Occipital lobe (tissue), 2 donors: Measurements from ENCODE around the gene HSPBAP1. TPM values are rescaled to one million over a fixed set of nuclear protein-coding genes. Genes with fewer than 3 reads are reported as not detected.
"Not testable (repeated sequence)": the region's sequence is repeated elsewhere in the genome, so short reads cannot be mapped to it uniquely, and the experiment has no call there.

Source experiments
- DNase-seq: peaks from one replicate; lab custom pipeline; 2025; lab: John Stamatoyannopoulos, UW
- total RNA-seq: library from RNA; depleted of rRNA; stranded (reverse); fragments of >200 nt; gene quantifications from one replicate; pipeline ENCODE4 v1.2.3, GENCODE V29; 2014

Gene HSPBAP1
- total RNA-seq, 1 donor from 2014 or later = 12.9 TPM

DNA sequence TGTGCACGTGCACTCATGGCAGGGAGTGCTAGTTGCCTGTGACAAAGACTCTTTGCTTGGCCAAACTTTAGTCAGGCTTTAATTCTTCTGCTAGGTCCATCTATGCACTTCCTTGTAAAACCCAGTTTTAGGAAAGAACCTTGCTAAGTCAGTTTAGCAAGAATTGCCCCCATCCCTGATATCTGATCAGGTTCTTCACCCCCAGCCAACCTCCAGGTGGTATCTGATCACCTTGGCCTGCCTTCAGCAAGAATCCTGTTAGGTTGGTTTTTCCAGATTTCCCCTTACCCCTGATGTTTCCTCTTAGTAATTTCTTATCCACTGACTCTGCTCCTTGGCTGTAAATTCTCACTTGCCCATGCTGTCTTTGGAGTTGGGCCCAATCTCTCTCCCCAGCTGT is 8.4 kb downstream of the HSPBAP1 start:
- no peak for DNase-seq

DNA sequence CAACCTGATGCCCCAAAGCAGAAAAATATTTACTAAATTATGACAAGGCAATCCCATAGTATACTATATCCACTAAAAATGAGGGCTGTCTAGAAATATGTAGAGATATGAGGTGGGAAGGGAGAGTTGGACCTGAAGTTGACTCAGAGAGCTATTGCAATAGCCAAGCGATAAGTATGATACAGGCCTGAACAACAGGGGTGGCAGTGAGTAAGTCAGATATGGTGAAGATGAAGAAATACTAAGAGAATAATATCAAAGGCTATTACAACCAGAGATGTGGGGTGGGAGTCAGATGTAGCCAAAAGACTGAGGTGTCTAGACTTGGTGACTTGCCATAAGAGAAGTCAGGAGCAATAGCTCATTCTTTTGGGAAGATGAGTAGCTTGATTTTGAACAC is 9.2 kb downstream of the HSPBAP1 start:
- no peak for DNase-seq

DNA sequence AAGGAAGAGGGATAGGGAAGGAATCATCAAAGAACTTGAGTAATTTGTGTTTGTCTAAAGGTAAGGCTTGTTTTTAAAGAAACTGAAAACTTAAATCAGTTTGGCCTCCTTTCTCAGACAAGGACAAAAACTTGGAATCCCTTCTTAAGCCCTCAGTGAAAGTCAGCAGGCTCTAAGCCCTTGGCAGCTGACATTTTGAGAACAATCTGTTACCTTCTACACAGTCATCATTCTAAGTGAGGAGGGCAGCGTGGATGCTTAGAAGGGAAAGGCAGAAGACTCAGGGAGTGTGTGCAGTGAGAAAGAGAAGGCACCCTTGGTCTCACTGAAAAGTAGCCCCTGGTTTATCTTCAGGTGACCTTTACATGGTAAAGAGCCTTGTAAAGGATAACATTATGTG is 10.8 kb downstream of the HSPBAP1 start:
- no peak for DNase-seq

DNA sequence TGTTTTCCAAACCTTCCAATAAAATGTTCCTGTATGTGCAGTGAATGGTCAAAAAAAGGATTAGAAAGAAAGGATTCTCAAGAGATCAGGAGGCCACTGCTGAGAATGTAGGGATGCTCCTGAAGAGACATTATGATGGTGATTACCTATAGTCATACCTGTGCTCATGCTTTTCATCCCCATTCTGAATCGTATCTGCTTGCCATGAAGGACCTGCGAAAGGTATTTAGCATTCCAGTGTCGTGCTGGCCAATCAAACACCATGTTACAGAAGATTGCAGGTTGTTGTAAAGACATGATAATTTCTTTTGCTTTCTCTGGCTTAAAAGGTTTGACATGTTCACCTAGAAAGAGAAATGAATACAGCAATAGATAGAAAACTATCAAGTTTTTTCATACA is 16.1 kb downstream of the HSPBAP1 start:
- DNase-seq = no peak

DNA sequence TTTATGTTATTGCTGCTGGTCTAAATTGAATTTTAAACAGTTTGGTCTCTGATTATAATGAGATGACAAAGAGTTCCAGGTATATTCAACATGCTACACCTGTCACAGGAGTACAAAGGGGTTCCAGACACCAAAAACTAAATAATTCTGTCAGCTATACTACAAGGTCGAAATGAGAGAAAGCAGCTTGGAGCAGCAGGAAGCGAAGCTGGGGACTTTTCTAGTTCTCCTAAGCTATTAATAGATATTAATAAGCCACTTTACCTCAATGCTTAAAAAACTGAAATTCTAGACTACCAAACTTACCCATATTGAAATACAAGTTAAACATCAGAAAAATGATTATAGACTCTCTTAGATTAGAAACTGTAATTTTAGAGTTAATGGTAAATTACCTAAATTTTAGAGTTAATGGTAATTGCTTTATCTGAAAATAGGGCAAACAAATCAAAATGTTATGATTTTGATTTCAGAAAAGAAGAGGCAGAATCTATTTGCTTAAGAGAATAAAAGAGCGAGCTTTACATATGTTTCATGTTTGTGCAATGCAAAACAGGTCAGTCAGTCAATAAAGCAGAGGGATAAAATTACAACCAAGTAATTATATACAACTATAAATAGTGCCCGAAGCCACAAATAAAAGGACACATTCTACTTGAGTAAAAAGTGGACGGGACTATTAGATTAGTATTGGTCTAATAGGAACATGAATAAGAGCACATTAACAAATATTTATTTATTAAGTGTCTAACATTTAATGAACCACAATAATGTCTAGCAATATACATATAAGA is 16.8 kb downstream of the HSPBAP1 start:
- no peak for DNase-seq

DNA sequence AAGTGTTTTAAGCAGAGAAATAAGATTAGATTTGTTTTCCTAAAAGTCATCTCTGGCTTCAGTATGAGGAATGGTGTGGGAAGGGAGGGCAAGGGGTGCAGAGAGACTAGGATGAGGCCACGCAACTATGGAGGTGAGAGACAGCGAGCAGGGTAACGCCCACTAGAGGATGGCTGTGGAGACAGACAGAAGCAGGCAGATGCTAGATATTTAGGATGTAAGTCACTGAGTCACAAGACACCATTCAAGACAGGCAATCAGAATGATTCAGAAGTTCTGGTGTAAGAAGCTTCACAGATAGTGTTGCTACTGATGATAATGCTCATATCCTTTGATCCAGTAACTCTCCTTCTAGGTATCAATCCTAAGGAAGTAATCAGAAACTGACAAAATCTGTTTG is 19.1 kb downstream of the HSPBAP1 start:
- DNase-seq = no peak

DNA sequence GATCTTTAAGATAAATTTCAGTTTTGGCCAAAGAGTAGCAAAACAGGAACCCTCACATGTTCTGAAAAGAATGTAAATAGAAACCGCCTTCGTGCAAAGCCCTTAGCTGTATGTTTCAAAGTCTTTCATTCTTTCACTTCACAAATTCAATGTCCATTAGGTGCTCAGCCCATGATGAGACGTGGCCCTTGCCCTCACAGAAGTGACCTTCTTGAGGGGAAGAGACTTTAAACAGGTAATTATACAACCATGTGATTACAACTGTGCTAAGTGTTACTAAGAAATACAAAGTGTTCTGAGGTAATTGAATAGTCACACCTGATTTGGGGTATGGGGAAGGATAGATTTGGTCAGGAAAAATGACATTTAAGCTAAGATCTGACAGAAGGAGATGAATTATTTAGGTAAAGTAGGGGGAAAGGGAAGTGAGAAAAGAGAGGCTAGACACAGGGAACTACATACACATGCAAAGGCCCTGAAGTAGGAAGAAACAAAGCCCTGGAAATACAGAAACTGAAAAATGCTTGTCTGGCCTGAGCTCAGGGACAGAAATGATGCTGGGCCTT is 19.6 kb downstream of the HSPBAP1 start:
- no peak for DNase-seq

DNA sequence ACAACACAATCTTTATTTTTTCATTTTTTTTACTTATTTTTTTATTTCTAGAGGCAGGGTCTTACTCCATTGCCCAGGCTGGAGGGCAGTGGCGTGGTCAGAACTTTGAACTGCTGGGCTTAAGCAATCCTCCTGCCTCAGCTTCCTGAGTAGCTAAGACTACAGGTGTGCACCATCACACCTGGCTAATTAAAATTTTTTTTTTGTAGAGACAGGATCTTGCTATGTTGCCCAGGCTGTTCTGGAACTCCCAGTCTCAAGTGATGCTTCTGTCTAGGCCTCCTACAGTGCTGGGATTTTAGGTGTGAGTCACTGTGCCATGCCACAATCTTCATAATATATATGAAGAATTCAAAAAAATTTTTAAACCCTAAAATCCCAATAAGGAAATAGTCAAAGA is 20.8 kb downstream of the HSPBAP1 start:
- no peak for DNase-seq

DNA sequence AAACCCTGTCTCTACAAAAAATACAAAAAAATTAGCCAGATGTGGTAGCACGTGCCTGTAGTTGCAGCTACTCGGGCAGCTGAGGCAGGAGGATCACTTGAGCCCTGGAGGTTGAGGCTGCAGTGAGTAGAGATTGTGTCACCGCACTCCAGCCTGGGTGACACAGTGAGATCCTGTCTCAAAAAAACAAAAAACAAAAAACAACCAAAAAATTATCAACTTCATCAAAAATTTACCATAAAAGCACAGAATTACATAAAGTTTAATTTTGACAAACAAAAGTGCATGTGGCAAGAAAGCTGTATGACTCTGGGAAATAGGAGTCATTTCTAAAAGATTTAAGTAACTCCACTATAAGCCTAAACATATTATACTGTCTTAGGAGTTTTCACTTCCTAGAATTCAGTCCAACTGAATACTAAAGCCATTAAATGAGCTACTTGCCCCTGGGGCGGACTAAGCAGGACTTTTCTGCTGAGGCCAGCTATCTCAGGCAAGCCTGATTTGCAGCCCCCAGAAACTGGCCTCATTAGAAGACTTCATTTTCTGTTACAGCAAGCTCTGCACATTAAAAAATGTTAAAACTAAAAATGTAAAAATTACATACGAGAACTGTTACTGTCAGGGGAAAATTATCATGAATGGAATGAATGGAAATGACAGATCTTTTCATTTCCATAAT is 23.0 kb downstream of the HSPBAP1 start:
- DNase-seq = no peak

DNA sequence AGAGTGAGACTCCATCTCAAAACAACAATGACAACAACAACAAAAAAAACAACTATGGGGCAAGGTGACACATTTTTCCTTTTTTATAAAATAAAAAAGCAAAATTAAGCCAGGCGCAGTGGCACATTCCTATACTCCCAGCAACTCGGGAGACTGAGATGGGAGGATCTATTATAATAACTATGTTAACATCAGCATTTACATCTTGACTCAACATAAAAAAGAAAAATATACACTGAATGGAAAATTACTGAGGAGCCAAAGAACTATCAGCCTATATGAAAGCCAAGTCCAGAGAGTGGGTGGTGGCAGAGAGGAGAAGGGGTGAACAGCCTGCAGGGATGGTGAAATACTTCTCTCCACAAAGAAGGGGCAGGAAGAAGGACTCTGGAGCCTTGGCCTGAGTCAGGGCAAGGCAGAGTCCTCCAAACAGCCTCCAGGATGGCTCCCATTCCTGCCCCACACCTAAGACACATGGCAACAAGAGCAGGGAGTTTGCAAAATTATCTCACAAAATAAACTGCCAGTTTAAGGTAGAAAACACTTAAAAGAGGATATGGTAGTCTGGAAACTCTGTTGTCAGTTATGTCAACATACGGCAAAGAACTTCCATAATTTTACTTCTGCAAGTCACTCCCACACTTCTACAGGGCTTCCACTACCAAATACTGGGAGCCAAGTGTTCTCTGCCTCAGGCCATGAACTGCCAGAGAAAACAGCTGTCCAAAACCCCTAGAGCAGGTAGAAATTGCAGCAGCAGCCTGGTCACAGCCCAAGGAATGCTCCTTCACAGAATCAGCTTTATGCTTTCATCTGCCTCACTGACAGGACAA is 25.9 kb downstream of the HSPBAP1 start:
- DNase-seq = no peak

DNA sequence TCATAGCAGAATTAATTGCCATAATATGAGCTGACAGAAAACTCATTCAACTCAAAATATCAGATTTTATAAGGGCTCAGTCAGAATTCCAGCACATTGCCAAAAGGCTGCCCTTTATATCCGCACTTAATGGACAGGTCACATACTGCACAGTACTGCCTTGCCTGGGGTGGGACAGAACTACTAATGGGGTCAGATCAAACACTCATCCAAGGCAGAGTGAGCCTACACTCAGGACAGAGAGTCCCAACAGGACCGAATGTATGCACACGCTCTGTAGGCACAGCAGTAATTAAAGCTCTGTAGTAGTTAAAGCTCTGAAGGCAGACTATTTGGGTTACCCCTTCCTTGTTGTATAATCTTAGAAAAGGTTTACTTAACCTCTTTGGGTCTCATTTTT is 27.2 kb downstream of the HSPBAP1 start:
- DNase-seq = no peak

DNA sequence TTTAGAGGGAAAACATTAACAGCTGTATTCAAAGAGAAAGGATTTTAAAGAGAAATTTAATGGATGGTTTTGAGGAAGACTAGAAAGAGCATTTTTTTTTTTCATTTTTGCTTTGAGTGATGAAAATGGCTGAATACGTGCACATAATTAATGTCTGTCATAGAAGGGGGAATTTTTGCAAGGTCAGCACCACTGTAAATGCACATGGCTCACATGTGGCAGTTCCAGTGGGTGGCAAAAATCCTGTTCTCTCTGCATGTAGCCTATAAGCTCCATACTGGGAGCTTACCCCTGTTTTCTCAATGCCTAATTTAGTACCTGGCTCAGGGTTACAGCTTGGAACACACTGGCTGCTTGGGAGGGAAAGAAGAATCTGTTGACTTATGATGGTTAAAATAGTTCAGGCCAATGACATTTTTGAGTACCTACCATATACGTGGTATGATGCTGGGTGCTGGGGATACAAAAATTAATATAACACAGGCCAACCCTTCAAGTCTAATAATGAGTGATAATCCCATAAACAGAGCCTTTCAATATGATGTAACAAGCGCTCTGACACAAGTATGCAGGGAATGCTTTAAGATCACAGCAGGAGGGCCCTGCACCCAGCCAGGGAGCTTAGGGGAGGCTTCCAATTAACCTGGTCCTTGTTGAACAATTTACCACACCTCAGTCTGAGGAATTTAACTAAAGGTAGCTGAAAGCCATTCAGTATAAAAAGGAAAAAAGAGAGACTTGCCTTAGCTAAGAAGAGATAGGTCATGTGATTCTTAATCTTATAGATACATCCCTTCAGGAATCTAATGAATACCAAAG is 33.0 kb downstream of the HSPBAP1 start:
- no peak for DNase-seq

DNA sequence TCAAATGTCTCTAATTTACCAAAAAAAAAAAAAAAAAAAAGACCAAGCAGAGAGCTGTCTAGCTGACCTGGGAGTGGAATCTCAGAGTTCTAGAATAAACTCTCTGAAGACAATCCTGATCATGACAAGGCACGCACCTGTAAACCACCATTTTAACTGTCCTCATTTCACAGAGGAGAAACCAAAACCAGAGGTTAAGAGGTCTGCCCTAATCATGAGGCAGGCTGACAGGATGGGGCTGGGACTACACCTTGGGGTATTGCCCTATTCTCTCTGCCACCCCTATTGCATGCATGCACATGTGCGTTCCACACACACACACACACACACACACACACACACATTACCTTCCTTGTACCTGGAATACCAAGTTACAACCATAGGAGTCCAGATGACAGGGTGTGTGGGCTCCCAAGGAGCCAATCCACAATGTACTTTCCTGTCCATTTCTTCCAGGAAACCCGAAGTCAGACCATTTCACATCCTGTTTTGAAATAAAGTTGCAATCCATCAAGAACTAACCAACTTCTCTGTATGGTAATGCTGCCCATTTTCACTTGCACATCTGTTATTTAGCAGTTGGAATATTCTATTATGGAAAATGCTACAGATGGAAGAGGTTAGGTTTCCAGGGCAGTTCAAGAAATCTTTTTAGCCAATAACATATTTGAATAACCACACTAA is 34.6 kb downstream of the HSPBAP1 start:
- DNase-seq = no peak

DNA sequence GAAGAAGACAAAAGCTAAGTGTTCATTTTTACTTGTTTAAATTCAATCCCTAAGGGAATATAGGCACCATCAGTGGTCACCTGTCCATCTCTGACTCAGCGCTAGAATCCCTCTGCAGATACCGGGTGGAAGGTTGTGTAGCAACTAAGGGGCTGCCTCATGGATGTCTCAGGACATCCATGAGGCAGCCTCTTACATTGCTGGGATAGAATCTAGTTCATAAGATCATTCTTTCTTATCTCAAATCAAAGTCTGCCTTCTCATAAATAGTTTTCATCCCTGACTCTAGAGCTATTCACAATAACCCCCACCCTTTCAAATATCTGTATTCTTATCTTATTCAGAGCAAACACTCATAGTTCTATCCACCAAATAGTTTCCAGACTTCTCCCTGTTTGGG is 38.1 kb downstream of the HSPBAP1 start:
- DNase-seq = no peak

DNA sequence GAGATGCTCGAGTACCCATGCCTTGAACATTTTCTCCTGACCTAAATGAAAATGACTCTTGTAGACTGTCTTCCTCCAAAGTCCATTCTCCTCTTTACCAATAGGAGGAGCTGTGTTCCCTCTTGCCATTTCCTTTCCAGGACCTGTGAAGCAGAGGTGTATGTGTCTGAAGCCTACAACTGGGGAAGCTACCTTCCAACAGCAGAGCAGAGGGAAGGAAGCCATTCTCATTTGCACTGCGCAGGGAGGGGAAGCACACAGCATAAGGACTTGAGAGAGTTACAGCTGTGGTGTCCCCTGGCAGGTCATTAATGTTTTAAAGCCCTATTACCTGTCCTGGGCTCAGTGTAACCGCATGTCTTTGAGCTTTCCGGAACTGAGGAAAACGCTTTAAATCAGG is 38.7 kb downstream of the HSPBAP1 start:
- no peak for DNase-seq

DNA sequence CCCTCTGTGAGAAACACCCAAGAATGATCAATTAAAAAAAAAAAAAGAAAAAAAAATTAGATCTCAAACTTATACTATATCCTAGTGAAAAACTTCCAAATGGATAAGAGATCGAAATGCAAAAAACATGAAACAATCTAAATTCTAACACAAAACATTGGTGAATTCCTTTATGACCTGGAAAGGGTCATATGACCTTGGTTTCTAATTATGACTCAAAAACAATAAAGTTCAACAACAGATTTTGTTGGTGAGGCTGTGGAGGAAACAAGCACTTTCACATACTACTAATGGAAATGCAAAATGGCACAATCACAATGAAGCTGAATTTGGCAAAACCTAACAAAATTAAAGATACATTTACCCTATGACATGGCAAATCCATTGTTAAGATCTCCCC is 45.3 kb downstream of the HSPBAP1 start:
- no peak for DNase-seq

DNA sequence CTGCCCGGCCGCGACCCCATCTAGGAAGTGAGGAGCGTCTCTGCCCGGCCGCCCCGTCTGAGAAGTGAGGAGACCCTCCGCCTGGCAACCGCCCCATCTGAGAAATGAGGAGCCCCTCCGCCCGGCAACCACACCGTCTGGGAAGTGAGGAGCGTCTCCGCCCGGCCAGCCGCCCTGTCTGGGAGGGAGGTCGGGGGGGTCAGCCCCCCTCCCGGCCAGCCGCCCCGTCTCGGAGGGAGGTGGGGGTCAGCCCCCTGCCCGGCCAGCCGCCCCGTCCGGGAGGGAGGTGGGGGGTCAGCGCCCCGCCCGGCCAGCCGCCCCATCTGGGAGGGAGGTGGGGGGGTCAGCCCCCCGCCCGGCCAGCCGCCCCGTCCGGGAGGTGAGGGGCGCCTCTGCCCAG is 46.3 kb downstream of the HSPBAP1 start:
- DNase-seq = not testable (repeated sequence)

DNA sequence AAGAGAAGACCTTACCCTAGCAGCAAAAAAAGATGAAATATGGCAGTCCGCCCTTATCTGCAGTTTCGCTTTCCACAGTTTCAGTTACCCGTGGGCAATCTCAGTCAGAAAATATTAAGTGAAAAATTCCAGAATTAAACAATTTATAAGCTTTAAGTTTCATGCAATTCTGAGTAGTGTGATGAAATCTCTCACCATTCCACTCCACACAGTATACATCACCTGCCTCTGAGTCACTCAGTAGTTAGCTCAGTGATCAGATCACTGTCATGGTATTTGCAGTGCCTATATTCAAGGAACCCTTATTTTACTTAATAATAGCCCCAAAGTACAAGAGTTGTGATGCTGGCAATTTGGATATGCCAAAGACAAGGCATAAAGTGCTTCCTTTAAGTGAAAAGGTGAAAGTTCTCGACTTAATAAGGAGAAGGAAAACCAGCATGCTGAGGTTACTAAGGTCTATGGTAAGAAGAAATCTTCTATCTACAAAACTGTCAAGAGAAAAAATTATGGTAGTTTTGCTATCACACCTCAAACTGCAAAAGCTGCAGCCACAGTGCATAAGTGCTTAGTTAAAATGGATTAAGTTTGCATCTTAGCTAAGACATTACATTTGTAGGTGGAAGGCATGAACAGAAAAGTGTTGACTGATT is 48.1 kb downstream of the HSPBAP1 start:
- no peak for DNase-seq

DNA sequence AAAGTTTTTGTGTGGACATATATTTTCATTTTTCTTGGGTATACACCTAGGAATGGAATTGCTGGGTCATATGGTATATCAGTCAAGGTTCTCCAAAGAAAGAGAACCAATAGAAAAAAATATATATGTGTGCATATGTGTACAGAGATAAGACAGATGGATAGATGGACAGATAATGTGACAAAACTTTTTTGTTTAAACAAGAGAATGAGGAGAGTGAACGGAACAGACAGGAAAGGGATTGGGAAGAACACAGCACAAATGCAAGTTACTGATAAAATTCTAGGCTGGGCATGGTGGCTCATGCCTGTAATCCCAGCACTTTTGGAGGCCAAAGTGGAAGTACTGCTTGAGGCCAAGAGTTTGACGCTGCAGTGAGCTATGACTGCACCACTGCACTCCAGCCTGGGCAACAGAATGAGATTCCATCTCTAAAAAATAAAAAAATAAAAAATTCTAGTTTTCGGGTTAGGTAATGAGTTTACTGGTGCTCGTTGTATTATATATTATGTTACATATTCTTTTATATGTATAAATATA is 50.0 kb downstream of the HSPBAP1 start:
- no peak for DNase-seq

DNA sequence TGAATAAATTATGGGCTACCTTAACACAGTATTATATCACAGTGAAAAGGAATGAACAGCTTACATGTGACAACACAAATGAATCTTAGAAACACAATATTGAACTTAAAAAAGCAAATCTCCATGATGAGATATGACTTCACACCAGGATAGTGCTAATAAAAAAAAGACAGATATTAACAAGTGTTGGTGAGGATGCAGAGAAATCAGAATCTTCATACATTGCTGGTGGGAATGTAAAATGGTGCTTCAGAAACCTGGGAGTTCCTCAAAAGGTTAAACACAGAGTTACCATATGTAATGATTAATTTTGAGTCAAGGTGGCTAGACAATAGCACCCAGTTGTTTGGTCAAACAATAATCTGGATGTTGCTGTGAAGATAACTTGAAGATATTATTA is 51.4 kb downstream of the HSPBAP1 start:
- no peak for DNase-seq
